Stimulated activated CD4-positive, alpha-beta T cell treated with anti-CD3 and anti-CD28 coated beads, Interleukin-4, amount 100 ng/mL, for 48 hours (primary cell): ENCODE measurements around the gene EGF.

Experiments
- DNase-seq, 2 donors: peaks; one replicate each; pipeline ENCODE4 v3.0.0-alpha.2; 2020; ENCODE audit warnings: low read depth in 2 of 2

The EGF gene

GRCh38 chr4:109996526-109996925 is 83.8 kb downstream of the EGF start:
- DNase-seq: no peak

GRCh38 chr4:109998867-109999584 is 86.3 kb downstream of the EGF start:
- no peak for DNase-seq

DNA sequence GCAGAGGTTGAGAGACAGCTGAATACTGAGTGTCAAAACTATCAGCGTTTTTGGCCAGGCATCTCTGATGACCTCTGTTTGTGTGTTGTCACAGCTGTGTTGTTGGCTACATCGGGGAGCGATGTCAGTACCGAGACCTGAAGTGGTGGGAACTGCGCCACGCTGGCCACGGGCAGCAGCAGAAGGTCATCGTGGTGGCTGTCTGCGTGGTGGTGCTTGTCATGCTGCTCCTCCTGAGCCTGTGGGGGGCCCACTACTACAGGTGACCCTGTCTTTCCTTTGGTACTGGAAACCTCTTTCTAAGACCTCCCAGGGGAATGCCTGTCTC is 86.9 kb downstream of the EGF start:
- no peak for DNase-seq

GRCh38 chr4:110002326-110002725 is 89.6 kb downstream of the EGF start:
- no peak for DNase-seq

- DNase-seq: no peak
Observed at GRCh38 chr4:110003401-110004187, 90.9 kb downstream of the EGF start.

- DNase-seq: no peak
Observed at GRCh38 chr4:110004556-110004955, 91.9 kb downstream of the EGF start.

GRCh38 chr4:110005461-110006056 is 92.9 kb downstream of the EGF start:
- DNase-seq: no peak

DNA sequence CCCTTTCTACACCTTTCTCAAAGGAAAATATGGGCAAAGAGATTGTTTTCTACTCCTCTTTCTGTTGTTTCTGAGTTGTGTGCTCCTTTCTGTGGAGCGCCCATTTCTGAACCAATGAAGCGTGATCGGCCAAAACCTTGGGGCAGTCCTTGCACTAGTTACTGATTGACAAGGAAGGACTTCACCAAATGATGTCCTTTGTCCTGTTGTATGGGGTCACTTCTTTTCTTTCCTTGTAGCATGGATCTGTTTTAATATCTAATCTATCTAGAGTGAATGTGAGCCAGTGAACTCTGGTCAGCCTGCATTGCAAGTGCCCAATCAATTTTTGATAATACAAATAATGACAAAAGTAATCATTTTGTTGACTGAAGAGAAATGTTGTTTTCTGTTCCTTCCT is 94.5 kb downstream of the EGF start:
- no peak for DNase-seq

- no peak for DNase-seq
Observed at GRCh38 chr4:110008540-110008939, 95.9 kb downstream of the EGF start.

DNA sequence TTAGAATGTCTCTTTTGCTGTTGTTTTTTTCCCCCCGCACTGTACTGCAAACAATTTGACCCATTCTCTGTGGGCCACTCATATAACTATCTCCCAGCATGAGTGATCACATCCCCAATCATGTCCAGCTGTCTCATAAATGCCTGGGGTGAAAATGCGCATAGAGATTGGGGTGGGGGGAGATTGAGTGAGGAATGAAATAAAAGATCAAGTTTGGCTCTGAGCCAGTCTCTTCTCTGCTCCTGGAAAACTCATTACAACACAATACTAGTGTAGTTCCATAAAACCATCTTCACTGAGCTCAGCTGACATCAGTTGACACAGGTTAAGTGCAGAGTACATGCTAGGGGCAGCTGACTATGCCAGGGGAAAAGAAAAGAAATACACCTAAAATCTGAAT is 96.9 kb downstream of the EGF start:
- DNase-seq: no peak

- no peak for DNase-seq
Observed at GRCh38 chr4:110010797-110011196, 98.1 kb downstream of the EGF start.

DNA sequence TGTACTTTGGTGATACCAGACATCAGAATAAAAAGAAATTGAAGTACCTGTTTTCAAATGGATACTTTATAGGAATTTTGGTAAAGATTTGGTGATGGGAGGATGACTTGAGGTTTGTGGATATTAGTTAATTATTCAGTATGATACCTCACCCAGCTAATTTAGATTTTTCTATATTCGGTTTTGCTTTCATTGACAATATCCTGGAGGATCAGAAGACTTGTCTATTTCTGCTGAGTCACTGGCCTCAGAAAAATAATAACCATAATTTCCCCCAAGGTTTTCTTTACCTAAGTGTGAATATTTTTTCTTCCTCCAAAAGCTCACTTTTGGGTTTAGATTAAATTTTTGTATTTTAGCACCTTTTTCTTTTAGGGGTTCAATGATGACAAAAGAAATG is 100.2 kb downstream of the EGF start:
- DNase-seq: no peak

- DNase-seq: no peak
Observed at GRCh38 chr4:110014233-110014632, 101.5 kb downstream of the EGF start.

DNA sequence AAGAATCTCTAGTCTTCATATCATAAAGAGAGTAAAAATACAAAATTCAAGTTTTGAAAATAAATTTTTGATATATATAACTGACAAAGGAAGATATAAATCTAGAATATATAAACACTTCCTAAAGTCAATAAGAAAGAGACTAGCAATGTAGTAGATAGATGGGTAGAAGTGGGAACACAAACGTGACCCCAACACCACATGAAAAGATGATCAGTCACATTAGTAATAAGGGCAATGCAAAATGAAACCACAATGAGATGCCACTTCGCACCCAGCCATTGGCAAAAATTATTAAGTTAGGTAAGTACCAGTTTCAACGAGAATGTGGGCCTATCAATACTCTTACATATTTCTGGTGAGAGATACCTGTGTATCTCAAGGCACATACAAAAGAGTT is 106.5 kb downstream of the EGF start:
- no peak for DNase-seq

GRCh38 chr4:110020139-110020538 is 107.5 kb downstream of the EGF start:
- DNase-seq: no peak

DNA sequence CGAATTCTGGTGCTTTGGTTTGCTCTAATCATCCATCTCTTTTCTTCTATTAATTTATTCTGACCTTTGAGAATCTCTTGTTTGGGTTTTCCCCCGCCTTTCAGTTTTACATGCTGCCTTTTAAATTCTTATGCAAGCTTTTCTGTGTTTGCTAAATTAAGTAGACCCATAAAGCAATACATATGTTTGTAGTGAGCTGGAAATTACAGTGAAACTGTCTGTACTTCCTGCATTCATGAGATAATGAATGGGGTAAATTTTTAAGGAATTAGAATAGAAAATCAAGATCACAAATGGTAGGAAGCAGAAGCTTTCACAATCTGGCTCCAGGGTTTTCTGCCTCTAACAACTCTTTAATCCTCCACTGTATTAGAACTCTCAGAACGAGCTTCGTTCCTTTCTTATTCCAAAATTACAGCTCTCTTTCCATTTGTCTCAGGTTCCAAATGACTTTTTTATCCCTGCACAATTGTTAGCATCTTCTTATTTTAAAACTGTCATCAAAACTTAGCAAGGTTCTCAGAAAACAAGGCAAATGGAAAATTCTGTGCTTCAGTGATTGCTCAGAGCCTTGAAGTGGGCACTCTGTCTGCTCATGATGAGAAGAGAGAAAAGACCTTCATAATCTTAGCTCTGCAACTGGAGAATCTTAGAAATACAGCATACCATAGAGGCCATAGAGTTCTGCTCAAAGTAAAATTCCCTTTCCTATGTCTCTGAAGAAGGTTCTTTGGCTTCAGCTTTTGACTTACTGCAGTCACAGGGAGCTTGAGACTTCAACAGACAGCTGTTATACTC is 108.2 kb downstream of the EGF start:
- no peak for DNase-seq

DNA sequence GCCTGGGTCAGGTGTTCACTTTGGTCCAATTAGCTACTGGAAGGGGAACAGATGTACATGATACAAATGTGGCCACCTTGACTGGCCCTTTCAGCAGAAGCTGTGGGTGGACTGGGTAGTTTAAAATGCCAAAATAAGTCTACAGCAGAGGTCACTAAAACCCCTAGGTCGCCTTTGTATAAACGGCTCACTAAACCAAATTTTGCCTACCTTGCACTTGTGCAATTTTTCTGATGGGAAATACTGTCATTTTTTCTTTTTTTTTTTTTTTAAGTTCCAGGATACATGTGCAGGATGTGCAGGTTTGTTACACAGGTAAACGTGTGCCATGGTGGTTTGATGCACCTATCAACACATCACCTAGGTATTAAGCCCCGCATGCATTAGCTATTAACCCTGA is 109.8 kb downstream of the EGF start:
- DNase-seq: no peak

- DNase-seq: no peak
Observed at GRCh38 chr4:110025056-110025455, 112.4 kb downstream of the EGF start.

- no peak for DNase-seq
Observed at GRCh38 chr4:110025718-110026117, 113.0 kb downstream of the EGF start.

- no peak for DNase-seq
Observed at GRCh38 chr4:110032603-110033002, 119.9 kb downstream of the EGF start.

DNA sequence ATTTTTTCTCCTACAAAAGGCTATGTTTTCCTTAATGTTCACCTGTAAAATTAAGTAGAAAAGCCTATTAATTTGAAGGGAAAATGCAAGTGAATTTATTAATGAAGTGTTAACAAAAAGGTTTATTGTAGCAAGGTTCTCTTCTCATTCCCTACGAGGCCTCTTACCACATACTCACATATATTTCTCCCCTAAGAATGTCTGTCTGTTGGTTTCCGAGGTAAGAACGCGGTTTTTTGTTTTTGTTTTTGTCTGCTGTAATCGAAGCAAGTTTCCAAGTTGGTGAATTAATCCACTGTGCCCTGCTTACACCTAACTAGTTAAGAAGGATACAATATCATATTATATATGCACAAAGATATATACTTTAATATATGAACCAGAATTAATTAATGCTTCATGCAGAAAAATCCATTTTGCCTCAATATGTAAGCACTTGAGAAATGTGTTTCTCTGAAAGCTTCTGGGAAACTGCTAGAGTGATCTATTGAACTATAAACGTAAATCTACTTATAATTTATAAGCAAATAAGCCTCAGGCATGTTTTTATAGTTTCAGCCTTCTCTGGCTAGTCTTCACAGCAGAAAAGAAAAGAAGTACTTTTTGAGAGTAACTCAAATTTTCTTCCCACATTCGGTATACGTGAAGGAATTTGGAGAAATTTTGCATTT is 120.8 kb downstream of the EGF start:
- DNase-seq: no peak

DNA sequence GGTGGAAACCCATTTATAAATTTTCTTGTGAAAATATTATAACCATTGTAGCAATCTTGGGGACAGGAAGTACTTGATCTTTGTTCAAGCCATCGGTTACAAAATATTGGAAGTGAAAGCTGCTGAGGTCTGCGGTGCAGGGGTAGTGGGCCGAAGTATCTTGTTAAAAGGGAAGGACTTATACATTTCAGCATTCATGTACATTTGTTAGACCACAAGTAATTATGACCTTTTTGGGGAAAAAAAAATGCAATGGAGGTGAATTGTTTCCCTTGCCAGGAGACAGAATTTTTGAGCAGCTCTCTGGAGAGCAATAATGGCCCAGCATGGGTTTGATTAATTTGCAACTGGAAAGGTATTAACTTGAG is 121.3 kb downstream of the EGF start:
- no peak for DNase-seq
